HG02798 (cell line): ENCODE measurements around the gene RANBP3.

Experiments
- ATAC-seq: cut with Tn5 transposase; IDR thresholded peaks from one replicate; pipeline ENCODE4 v1.9.1; 2021; ENCODE audit warnings: mild to moderate bottlenecking; ENCODE audit not compliant: unreplicated experiment, poor library complexity

Gene RANBP3

DNA sequence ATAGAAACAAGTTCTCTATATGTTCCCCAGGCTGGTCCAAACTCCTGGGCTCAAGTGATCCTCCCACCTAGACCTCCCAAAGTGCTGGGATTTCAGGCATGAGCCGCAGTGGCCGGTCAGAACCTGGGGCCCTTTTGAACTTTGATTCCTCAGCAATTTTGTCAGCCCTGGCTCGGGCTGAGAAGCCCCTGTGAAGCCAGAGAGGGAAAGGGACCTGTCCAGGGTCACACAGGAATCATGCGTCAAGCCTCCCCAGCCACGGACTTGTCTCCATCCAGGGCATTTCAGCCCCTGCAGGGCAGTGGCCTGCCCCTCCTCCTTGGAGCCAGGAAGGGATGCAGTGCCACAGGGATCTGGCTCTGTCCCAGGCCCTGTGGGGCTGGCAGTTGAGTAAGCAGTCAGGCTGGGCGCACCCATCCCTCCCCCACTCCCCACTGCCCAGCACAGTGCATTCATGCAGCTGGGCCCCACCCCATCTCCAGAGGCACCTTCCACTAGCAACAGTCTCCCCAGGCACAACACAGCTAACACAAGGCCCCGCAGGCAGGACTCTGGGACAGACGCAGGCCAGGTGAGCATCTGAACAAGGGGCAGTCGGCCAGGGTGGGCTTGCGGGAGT is 64.1 kb downstream of the RANBP3 start, which contains the start of gene CAPS:
Gene CAPS (plus strand): TSS at position 516 of the 619 bp plus-strand sequence. CDS start 153 bp downstream, outside the sequence.
- no peak for ATAC-seq

DNA sequence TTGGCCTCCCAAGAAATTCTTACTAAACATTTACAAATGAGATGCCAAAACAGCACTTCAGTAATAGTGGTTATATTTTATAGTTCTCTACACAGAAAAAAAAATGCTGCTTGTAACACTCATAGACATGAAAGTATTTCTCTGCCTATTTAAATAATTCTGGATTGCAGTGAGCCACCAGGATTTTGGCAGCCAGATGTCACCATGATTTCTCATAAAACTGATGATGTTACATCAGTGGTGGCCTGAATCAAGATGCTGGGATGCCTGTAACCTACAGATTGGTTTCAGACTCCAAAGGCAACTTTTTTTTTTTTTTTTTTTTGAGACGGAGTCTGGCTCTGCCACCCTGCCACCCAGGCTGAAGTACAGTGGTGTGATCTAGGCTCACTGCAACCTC is 66.6 kb downstream of the RANBP3 start:
- no peak for ATAC-seq

DNA sequence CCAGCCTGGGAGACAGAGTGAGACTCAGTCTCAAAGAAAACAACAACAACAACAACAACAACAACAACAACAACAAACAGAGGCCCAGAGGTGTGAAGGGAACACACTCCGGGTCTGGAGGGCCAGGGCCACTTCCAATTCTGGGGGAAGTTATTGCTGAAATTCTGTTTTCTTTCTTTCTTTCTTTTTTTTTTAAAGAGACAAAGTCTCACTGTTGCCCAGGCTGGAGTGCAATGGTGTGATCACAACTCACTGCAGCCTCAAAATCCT is 67.4 kb downstream of the RANBP3 start:
- ATAC-seq, result no peak

DNA sequence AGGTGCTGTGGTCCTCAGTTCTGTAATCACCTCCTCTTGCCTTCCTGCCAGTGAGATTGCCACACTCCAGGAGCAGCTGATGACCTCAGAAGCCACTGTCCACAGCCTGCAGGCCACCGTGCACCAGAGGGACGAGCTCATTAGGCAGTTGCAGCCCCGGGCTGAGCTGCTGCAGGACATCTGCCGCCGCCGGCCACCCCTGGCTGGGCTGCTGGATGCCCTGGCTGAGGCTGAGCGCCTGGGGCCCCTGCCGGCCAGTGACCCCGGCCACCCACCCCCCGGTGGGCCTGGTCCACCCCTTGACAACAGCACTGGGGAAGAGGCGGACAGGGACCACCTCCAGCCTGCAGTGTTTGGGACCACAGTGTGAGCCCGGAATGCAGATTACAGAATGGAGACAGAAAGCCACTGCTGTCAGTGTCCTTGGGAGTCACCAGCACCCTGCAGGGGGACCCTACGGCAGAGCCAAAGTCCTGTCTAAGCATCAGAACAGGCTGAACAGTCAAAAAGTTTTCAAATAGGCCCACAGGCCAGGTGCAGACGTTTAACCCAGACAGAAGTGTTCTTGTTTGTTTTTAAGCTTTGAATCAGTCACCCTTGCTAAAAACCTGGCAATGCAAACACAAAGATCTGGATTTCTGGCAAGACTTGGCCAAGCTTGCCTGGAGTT is 69.0 kb downstream of the RANBP3 start:
- ATAC-seq, result no peak

DNA sequence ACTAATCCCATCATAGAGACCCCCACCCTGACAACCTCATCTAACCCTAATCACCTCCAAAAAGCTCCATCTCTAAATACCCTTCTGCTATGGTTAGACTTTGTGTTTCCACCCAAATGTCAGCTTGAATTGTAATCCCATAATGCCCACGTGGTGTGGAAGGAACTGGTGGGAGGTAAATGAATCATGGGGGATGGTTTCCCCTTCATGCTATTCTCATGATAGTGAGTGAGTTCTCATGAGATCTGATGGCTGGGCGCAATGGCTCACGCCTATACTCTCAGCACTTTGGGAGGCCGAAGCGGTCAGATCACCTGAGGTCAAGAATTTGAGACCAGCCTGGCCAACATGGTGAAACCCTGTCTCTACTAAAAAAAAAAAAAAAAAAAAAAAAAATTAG is 70.7 kb downstream of the RANBP3 start:
- no peak for ATAC-seq

DNA sequence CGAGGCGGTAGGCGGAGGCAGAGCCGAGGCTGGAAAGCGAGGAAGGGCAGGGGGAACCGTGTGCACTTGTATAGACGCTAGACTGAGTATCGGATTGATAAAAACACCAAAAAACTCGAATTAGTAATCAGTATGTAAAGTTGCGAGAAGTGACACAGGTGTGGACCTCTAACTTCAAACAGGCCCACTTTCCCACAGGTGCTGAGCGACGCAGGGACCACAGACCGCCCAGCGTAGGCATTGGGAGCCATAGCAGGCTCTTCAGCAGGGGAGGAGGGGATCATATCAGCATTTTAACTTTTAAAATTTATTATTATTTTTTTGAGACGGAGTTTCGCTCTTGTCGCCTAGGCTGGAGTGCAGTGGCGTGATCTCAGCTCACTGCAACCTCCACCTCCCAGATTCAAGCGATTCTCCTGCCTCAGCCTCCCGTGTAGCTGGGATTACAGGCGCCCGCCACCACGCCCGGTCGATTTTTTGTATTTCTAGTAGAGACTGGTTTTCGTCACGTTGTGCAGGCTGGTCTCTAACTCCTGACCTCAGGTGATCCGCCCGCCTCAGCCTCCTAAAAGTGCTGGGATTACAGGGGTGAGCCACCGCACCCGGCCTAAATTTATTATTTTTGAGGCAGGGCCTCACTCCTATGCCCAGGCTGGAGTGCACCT is 72.7 kb downstream of the RANBP3 start:
- no peak for ATAC-seq

DNA sequence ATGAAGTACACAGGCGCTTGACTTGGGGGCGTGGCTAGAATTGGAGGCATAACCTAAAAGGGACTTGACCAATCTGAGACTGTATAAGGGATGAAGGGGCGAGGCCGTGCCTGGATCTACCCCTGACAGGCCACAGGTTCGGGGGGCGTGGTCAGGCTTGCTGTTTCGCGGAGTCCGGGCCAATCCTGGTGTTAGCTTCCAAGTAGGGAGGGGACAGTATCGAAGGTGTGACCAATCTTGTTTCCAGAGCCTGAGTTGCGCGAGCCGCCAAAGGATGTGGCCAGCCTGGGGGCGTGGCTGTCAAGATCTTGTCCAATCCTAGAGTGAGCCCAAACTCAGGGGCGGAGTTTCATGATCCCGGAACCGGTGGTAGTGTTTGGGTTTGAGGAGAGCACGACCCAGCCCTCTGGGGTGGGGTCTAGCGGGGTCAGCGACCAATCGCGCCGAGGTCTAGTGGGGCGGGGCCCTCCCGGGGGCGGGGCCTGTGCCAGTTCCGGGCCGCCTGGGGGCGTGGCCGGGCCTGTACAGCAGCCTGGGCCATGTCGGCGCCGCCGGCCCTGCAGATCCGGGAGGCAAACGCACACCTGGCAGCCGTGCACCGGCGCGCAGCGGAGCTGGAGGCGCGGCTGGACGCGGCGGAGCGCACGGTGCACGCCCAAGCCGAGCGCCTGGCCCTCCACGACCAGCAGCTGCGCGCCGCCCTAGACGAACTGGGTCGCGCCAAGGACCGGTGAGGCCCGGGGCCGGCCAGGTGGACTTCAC is 73.4 kb downstream of the RANBP3 start, which contains the start of gene VMAC:
Gene VMAC (plus strand): TSS at position 521 of the 762 bp plus-strand sequence. CDS start 19 bp downstream, at position 540.
- ATAC-seq, result peak; percentile 84

DNA sequence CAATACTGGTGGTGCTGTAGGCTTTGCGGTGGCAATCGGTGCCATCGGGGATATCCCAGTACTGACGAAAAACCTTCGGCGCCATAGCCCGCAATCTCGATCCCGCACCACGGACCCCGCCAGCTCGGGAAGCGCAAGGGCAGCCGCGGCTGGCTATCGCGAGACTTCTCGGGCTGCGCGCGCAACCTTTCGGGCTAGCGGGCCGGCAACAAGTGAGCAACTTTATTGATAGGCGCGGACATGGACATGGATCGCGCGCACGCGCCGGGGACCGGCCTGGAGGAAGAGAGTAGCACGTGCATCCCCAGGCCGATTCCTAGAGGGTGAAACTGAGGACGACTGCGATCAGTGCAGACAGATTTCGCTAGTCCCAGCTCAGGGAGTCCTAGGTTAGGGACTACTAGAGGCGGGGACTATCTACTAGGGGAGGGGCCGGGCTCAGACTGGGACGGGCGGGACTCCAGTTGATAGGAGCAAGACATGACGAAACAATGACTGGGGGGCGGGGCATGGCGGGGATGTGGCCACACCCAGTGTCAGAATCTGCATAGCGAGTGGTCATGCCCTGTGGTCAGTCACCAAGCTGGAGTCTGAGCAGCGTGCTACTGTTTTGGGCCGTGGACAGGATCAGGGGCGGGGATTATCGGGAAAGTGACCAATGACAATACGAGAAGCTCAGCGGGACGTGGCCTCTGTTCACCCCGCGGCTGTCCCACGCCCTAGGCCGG is 74.2 kb downstream of the RANBP3 start, which contains the start of gene NDUFA11:
Gene NDUFA11 (minus strand): TSS at position 167 of the 728 bp plus-strand sequence. CDS start 82 bp downstream, at position 85.
- ATAC-seq, result peak; percentile 41

DNA sequence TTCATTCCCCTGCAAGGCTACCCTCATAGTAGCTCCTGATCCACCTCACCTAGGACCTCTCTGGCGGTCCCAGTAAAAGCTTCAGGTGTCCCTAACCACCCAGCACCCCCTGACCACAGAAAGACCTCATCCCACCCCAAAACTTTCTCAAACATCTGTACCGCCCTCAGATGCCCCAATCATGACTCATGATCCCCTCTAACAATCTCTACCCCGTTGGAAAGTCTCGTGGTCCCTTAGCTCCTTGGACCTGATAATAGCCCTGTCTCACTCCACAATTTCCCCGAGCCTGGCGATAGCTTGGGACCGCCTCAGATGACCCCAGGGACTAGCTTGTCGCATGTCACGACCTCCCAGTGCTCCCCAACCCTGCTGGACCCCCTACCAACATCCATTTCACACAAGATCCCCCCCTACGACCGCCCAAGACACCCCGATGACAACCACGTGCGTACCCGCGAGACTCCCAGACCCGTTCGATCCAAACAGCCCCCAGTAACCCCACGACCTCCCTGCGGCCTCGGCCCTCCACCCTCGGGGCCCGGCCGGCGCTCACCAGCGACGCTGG is 74.8 kb downstream of the RANBP3 start:
- ATAC-seq, result no peak

DNA sequence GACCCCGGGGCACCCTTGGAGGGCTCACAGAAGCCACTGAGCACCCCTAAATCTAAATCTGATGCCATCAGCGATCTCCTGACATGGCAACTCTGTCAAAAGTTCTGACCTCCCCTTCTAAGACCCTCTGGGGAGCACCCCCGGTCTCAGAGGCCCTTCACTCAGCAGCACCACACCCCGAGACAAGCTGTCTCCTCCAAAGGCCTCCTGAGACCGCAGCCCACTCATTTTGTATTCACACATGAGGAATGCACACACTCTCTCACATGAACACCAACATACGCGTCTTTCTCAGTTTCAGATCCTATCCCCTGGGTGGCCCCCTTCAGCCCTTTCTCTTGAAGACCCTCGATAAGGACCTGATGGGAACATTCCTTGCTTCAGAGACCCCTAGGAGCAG is 77.0 kb downstream of the RANBP3 start:
- ATAC-seq, result no peak

DNA sequence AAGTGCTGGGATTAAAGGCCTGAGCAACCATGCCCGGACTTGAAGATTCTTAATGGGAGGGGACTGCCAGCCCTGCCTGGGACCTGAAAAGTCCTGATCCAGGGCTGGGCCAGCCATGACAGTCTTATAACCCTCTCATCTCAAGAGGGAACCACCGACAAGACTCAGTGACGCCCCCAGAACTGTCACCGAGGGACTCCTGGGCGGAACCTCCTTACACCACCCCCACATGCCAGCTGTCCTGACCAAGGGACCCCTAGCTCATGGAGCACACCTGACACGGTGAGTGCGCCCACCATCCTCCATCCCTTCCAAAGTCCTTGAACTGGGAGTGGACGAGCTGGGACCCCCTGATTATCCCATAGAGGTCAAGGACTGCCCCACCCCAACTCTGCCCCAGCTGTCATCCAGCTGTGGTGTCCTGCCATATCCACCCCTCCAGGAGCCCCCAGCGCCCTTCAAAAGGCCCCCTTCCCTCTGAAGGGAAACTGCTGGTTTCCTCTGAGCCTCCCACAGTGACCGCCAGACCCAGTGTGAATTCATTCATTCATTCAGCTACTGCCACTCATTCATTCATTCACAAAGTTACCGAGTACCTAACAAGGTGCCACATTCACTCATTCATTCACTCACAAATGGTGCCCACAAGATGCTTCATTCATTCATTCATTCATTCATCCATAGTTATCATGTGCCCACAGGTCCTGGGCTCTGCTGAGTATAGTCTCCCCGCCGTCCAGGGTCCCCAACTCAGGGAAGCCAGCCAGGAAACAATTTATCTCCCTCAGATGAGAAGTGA is 78.0 kb downstream of the RANBP3 start:
- ATAC-seq, result no peak

DNA sequence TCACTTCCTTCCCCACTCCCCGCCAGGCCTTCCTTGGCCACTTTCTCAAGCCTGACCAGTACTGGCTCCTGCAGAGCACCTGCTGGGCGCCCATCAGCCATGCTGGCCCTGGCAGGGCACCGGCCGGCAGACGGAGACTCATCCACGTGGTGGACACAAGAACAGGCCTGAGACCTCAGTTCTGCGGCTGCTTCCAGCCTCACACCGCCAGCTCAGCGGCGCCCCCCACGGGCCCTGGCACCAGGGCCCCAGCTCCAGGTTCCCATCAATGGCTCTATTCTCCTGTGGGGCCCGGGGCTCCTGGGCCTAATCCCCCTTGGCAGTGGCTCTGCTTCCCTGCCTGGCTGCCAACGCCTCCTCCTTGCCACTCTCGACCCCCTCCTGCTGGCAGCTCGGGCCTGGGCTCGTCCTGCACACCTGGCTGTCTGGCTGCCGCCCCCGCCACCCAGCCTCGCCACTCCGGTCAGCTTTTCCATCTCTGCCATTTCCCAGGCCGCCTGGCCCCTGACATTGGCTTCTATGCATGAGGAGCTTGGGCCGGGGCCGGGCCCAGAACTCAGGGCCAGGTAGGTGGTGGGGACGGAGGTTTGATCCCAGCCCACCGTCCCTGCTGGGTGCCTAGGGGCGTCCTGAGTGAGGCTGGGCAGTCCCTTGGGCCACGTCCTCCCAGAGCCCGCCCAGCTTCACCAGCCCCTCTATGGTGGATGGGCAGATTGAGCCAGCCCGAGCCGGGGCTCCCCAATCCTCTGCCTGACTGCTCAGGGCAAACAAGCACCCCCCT is 80.6 kb downstream of the RANBP3 start:
- no peak for ATAC-seq

DNA sequence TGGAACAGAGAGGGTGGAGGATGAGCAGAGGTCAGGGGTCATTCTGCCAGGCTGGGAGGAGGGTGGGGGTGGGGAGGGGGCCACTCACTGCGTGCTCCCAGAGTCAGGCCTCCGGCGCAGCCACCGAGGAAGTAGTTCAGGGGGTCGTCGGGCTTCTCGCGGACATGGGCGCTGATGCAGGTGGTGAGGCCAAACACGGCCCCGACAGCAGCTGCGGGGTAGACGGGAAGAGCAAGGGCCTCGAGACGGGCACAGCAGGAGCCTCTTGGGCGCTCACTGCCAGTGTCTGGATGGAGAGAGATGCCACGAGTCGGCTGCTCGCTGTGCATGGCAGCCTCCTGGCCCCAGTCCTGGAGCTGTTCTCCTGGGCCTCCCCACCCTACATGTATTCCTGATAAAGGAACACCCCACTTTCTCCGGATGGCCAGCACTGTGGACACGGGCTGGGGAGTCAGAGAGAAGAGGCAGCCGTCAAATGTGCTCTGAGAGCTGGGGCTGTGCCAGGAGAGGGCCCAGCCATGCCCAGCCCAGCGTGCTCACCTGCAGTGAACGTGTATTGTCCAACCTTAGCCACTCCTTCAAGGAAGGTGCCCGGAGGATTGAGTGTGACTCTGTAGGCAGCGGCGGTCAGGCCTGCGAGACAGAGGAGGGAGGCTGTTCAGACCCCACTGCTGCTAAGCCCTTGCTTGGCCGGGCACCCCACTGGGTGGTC is 81.4 kb downstream of the RANBP3 start:
- ATAC-seq, result no peak

DNA sequence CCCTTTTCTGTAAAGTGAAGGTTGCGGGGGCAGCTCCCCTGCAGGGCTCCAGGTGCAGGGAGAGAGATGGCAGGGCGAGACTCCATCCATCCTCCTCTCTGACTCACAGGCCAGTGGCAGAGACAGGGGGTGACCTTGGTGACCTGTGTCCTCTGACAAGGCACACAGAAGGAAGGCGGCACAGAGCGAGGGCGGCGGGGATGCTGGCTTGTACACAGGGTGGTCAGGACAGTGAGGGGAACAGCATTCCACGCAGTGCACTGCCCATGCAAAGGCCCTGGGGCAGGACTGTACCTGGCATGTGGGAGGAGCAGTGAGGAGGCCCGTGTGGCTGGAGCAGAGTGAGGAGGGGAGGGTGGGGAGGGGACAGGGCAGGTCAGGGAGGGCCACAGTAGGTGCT is 82.0 kb downstream of the RANBP3 start:
- ATAC-seq, result no peak

DNA sequence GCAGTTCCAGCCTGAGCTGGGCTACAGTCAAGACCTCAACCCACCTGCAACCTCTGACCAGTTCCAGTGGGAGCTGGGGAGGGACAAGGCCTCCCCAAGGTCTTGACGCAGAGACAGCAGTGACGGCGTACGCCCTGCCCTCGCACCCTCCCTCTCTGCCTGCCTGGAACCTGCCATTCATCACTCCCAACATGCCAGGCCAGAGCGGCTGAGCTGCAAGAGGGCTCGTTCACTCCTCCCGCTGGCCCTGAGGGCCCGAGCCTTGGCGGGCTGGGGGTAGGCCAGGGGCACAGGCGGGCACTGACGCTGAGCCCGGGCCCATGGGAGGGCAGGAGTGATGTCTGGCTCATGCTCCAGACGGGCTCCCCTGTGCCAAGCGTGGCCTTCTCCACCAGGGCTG is 82.5 kb downstream of the RANBP3 start:
- ATAC-seq, result no peak

DNA sequence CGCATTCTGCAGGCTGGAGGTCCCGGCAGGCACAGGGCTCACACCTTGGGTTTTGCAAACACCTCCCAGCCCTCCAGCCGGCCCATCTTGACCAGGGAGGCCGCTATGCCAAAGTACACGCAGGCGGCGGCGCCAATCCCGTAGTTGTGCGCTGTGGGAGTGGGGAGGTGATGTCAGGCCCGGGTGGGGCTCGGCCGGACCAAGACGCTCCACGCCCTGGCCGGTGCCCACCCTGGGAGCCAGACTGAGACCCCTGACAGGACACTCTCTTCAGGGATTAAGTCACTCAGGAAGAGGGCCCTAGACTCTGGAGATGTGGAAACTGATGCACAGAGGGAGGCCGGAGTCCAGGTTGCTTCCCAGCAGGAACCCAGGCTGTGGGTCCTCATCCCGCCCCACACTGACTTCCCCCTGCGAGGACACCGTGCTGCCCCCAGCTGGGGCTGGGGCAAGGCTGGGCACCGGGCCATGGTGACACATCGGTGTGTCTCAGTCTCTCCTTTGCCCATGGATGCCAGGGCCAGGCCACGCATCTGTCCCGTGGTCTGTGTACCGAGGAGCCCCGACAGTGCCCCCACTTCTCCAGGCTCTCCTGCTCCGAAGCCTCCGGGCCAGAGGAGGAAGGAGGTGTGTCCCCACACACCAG is 83.1 kb downstream of the RANBP3 start:
- ATAC-seq, result no peak
